ENCODE results near the gene PTPRD. TPM values are rescaled to one million over a fixed set of nuclear protein-coding genes. Genes with fewer than 3 reads are reported as not detected.

PTPRD gene
- total RNA-seq, 2 donors from 2014 or later, result 19.6 to 101 TPM

DNA sequence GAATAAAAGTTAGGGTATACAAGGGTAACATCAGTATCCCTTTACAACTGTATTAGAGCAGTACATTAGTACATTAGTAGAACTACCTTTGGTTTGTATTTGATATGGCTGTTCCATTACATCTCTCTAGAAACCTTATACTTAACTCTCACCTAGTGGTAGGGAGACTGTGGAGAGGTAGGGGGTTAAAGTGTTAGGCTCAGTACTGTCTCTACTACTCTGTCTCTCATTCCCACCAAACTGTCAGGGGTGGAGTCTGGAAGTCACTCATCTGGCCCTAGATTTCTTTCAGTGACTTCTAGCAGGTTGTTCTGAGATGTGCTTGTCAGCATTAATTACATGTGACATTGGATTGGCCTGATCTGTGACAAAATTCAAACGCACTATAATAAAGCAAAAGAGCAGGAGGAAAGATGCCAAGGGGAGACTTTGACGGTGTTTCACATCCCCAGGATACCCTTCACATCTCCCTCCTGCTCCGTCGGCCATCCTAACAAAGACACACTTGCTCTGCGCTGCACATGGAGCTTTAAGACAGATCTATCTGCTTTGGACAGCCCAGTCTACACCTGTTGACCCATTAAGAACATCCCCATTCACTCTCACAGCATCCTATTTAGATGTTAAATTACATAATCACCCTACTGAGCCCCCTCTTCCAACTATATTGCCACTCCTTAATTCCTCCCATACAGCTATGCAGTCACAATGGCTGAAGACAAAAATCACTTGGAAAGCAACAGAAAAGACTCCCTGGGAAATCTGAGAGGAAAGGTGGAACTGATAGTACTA is 1770.2 kb downstream of the PTPRD start:
- DNase-seq (ENCODE audit: low spot score) (no peak), ATAC-seq (ENCODE audit: insufficient number of reproducible peaks, low FRiP score, low read depth) (no peak)
- H3K4me3 ChIP-seq, result no peak overlapping the region
- TF ChIP-seq, protein P1, sequence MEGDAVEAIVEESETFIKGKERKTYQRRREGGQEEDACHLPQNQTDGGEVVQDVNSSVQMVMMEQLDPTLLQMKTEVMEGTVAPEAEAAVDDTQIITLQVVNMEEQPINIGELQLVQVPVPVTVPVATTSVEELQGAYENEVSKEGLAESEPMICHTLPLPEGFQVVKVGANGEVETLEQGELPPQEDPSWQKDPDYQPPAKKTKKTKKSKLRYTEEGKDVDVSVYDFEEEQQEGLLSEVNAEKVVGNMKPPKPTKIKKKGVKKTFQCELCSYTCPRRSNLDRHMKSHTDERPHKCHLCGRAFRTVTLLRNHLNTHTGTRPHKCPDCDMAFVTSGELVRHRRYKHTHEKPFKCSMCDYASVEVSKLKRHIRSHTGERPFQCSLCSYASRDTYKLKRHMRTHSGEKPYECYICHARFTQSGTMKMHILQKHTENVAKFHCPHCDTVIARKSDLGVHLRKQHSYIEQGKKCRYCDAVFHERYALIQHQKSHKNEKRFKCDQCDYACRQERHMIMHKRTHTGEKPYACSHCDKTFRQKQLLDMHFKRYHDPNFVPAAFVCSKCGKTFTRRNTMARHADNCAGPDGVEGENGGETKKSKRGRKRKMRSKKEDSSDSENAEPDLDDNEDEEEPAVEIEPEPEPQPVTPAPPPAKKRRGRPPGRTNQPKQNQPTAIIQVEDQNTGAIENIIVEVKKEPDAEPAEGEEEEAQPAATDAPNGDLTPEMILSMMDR (IDR thresholded peaks at IDR 0.05), result no peak
- peaks cover 4 to 30% of the 10 kb centered on the region in 2 donors for H3K4me1 ChIP-seq (ENCODE audit: control insufficient read depth in 1 of 2, low read depth in 2 of 2)
- no peaks in the 10 kb centered on the region for H3K36me3 ChIP-seq
- no peaks in the 10 kb centered on the region for H3K9me3 ChIP-seq
- no peaks in the 10 kb centered on the region for H3K27me3 ChIP-seq (replicated peaks; ENCODE audit: insufficient read depth)
- H3K27ac ChIP-seq, result no peak overlapping the region

DNA sequence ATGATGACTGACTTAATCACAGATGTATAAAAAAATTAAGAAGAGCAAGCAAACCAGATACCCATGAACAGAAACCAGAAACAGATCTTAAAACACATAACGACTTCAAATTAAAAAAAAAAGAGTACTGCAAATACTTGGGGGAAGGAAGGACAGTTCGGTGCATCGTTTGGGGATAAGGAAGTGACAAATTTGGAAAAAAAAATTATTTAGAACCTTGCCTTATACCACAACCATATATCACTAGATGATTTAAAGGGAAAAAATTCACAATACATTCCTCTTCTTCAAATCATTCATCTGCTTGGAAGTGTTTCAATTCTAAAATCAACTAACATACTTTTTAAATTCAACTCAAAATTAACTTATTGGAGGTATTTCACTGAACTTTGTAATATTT is 1774.7 kb downstream of the PTPRD start:
- Histone ChIP-seq H3K27me3 (replicated peaks; ENCODE audit: insufficient read depth) (no peaks in the 10 kb centered on the region), H3K4me3 (no peak overlapping the region), H3K27ac (no peak overlapping the region), H3K9me3 (no peaks in the 10 kb centered on the region), H3K4me1 (ENCODE audit: control insufficient read depth in 1 of 2, low read depth in 2 of 2) (no peaks in the 10 kb centered on the region), H3K36me3 (no peaks in the 10 kb centered on the region)
- TF ChIP-seq, protein P1 (IDR thresholded peaks at IDR 0.05), result no peak
- no peak for DNase-seq (ENCODE audit: low spot score)
- ATAC-seq (ENCODE audit: insufficient number of reproducible peaks, low FRiP score, low read depth), result no peak

DNA sequence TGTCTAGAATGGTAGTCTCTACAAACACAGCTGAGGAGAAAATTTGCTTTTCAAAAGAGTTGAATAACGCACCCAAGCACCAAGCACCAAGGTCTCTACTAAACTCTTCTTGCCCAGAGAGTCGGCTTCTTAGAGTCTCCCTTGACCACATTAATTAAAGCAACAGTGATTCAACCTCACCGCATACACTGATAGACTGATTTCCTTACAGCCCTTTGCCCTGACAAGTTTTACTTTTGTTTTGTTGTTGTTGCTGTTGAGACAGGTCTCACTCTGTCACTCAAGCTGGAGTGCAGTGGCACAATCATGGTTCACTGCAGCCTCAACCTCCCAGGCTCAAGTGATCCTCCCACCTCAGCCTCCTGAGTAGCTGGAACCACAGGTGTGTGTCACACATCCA is 1777.5 kb downstream of the PTPRD start:
- Histone ChIP-seq H3K27ac (no peak overlapping the region), H3K36me3 (no peaks in the 10 kb centered on the region), H3K4me3 (no peak overlapping the region), H3K9me3 (no peaks in the 10 kb centered on the region), H3K27me3 (replicated peaks; ENCODE audit: insufficient read depth) (no peaks in the 10 kb centered on the region), H3K4me1 (ENCODE audit: control insufficient read depth in 1 of 2, low read depth in 2 of 2) (no peaks in the 10 kb centered on the region)
- DNase-seq (ENCODE audit: low spot score), result no peak
- TF ChIP-seq, protein P1 (IDR thresholded peaks at IDR 0.05), result no peak
- ATAC-seq (ENCODE audit: insufficient number of reproducible peaks, low FRiP score, low read depth), result no peak

DNA sequence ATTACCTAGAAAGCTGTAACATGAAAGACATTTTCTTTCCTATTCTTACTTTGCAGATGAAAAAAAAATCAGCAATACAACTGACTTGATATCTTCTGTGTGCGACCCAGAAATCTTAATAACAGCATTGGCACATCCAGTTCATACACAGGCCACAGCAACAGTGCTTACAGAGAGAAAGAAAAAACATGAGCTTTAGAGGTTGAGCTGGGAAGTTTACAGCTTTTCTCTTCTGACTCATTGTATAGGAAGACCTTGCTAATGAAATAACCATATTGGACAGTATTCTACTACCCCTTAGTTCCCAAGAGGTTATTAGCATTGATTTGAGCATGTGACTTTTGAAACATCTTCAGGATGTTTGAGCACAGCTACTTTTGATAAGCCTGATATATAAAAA is 1779.8 kb downstream of the PTPRD start:
- DNase-seq (ENCODE audit: low spot score) (no peak), ATAC-seq (ENCODE audit: insufficient number of reproducible peaks, low FRiP score, low read depth) (no peak)
- TF ChIP-seq, protein P1 (IDR thresholded peaks at IDR 0.05), result no peak
- Histone ChIP-seq H3K27ac (no peak overlapping the region), H3K9me3 (no peaks in the 10 kb centered on the region), H3K4me3 (no peak overlapping the region), H3K4me1 (ENCODE audit: control insufficient read depth in 1 of 2, low read depth in 2 of 2) (no peaks in the 10 kb centered on the region), H3K27me3 (replicated peaks; ENCODE audit: insufficient read depth) (no peaks in the 10 kb centered on the region), H3K36me3 (no peaks in the 10 kb centered on the region)

DNA sequence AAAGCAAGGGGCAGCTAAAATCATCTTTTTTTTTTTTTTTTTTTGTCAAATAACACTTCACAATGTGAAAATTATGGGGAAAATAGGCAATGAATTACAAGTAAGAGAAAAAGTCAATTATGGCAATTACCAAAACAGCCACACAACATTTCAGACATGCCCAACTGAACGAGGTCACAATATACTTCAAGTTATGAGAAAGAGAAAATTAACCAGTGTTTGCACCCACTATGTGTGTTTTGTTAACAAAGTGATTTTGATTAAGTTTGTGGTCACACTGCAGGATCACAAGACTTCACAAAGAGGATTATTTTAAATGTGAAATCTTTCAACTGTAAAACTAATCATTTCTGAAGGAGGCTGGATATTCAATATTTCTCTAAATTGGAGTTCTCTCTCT is 1780.4 kb downstream of the PTPRD start:
- Histone ChIP-seq H3K4me1 (ENCODE audit: control insufficient read depth in 1 of 2, low read depth in 2 of 2) (no peaks in the 10 kb centered on the region), H3K36me3 (no peaks in the 10 kb centered on the region), H3K27me3 (replicated peaks; ENCODE audit: insufficient read depth) (no peaks in the 10 kb centered on the region), H3K27ac (no peak overlapping the region), H3K9me3 (no peaks in the 10 kb centered on the region), H3K4me3 (no peak overlapping the region)
- TF ChIP-seq, protein P1 (IDR thresholded peaks at IDR 0.05), result no peak
- no peak for ATAC-seq (ENCODE audit: insufficient number of reproducible peaks, low FRiP score, low read depth)
- no peak for DNase-seq (ENCODE audit: low spot score)
